ENCODE measurements around the gene CTTNBP2NL.

DNA sequence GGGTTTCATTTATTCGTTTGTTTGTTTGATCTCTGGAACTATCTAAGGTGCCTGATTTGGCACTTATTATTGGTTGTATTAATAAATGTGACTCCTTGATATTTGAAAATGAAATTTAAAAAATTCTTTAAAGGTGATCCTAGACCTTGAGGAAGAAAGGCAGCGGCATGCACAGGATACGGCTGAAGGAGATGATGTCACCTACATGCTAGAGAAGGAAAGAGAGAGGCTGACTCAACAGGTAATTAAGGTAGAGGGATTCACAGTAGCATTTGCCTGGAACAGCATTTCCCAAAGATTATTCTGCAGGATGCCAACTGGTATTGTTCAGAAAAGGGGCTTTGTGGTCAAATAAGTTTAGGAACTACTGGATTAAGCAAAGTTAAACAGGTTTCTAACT is 58.3 kb downstream of the CTTNBP2NL start:
- TF ChIP-seq CTCF (conservative IDR thresholded peaks at IDR 0.05; ENCODE audit: low read length) (no peak), EZH2phosphoT487 (IDR thresholded peaks at IDR 0.05; ENCODE audit: borderline replicate concordance) (no peak)
